ENCODE measurements around the gene PALLD.

Gene PALLD

DNA sequence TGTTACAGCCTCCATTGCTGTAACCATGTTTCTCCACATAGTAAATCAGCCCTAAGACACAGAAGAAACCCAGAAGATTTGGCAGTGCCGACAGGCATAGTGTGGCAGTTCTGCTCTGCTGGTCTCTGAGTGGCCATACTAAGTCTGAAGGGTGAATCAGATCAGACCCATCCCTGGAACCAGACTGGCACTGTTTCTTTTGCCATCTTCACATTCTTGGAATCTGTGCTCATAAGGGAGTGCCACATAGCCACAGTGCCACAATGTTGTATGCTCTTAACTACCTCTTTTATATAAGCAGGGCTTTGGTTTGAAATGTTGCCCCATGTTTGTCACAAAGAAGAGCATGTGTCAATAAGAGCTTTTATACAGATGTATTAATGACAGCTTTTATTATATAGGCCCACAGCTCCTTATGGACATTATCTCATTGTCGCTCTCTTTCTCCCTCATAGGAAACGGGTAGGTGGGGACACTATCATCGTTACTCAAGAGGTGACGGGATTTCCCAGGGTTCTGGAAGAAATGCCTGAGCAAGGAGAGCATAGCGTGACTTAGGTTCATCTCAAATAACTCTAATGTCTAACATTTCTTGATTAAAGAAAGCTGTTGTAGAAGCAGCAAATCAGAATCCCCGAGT is 385.0 kb downstream of the PALLD start:
- H3K27ac ChIP-seq, result peak overlapping the region in 7 of 21 experiments; percentile 6 to 67 (median 39)
- H3K4me3 ChIP-seq, result no peak overlapping the region

DNA sequence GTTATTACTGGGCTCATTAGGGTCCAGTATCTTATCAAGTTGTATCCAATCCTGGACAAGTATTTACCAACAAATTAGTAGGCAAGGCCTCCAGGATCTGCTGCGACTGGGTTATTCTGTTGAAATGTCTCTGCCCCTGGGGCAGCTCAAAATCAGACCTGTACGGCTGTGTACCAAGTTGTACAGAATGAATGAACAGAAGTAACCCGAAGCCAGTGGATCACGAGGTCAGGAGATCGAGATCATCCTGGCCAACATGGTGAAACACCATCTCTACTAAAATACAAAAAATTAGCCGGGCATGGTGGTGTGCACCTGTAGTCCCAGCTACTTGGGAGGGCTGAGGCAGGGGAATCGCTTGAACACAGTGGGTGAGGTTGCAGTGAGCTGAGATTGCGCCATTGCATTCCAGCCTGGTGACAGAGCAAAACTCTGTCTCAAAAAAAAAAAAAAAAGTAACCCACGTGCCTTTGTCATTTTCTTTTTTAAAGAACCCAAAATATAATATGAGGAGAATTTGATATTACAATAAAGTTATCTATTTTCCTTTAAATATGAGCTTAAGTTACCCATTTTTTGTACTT is 385.9 kb downstream of the PALLD start:
- Histone ChIP-seq H3K27ac (peak overlapping the region in 1 of 21 experiments; percentile 46), H3K4me3 (no peak overlapping the region)

DNA sequence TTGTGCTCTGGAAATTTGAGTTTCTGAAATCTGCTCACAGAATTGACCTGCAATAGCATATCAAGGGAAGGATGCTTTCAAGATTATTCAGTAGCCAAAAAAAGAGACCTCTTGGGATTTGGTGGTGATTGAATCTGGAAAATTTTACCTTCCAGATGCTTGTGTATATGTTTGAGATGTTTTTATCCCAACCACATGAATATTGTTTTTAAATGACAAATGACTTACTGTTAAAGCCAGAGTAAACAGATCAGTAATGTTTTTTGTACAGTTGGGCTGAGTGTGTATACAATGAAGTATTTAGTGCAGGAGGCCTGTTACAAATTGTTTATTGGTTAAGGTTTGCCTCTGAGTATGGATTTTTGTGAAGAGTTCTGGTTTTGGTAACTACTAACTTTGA is 386.7 kb downstream of the PALLD start:
- H3K4me3 ChIP-seq, result no peak overlapping the region
- H3K27ac ChIP-seq, result peak overlapping the region in 2 of 21 experiments; percentile 15 to 43

DNA sequence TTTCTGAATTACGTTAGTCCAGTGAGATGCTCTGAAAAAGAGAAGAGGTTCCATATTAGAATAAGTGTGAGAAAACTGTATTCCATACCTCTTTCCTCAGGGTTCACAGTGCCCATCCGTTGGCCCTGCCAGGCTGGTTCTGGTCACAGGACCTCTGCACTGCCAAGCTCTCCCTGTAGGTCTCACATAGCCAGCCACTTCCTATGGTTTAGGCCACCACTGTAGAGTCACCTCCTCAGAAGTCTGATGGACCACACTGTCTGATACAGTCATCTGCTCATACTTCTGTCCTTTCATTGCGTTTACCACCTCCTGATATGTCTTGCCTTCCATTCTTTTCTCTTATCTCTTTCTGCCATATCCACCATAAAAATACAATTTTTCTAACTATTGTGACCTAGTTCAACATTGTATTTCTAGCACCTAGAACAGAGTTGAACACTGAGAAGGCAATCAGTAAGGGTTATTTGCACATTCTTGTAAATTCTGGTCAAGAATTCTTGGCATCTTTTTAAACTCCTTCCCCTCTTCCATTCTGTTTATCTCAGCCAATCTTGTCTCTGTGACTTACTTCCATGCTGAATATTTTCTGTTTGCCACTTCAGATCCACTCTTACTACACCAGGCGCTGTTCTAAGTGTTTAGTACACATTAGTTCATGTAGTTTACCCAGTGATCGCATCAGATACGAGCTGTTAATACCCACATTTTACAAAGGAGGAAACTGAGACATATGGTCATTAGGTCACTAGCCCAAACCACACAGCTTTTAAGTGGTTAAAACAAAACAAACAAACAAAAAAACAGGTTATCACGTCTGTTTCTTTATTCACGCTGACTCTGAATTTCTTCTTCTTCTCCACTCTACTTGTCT is 387.6 kb downstream of the PALLD start:
- Histone ChIP-seq H3K27ac (peak overlapping the region in 1 of 21 experiments; percentile 12), H3K4me3 (no peak overlapping the region)

DNA sequence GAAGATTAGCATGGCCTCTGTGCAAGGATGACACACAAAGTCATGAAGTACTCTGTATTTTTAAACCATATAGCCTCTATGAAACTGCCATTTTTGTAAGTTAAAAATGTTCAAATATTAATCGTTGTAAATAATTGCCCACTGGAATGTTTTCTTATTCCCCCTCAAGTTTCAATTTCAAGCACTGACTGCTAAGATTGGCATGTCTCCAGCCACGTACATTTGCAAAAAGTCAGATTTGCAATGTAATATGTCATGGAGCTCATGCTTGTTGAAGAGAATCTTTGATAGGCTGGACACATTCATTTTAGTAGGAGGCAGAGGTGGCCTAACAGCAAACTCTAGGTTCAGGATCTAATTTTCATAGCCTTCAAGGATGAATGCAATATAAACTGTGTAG is 388.5 kb downstream of the PALLD start:
- Histone ChIP-seq H3K27ac (no peak overlapping the region), H3K4me3 (no peak overlapping the region)

DNA sequence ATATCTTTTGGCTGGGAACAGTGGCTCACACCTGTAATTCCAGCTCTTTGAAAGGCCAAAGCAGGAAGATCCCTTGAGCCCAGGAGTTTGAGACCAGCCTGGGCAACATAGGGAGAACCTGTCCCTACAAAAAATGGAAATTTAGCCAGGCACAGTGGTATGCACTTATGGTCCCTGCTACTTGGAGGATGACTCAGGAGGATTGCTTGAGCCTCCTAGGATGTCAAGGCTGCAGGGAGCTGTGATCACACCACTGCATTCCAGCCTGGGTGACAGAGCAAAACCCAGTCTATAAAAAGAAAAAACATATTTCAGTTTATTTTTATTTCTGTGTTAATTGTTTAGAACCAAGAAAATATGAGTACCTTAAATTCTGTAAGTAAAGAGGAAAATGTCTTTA is 389.5 kb downstream of the PALLD start:
- Histone ChIP-seq H3K4me3 (no peak overlapping the region), H3K27ac (no peak overlapping the region)

DNA sequence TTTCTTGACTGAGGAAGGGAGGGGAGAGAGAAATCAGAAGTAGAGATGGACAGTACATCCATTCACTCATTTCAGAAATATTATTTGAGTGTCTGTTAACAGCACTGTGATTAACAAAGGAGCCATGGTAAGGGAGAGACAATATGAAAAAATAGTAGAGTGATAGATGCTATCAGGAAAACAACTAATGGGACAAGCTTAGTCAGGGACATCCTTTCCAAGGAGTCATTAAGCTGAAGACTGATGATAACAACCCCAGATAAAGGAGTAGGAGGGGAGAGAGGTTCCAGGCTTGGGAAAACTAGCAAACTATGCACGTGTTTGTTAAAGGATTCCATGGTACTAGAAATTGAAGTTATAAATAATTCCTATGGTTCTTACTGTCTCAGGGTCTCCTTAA is 391.0 kb downstream of the PALLD start:
- no peak overlapping the region for H3K4me3 ChIP-seq
- H3K27ac ChIP-seq, result no peak overlapping the region

DNA sequence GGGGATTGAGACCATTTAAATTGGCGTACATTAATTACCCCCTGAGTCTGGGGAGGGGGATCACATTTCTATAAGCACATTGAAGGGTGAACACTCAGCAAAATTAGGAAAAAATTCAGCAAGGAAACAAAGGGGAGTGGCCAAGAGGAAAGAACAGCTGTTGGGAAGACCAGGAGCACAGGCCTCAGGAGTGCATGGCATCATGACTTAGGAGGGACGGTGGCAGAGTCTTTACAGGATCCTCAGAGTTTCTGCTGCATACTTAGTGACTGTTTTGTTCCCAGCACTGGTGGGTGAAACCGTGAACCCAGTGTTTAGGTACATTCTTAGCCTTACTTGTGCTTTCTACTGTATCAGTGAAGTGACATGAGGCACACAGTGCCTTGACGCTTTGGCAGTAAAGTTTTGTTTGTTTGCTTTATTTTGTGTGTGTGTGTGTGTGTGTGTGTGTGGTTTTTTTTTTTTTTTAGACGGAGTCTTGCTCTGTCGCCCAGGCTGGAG is 391.9 kb downstream of the PALLD start:
- H3K4me3 ChIP-seq, result no peak overlapping the region
- H3K27ac ChIP-seq, result no peak overlapping the region

DNA sequence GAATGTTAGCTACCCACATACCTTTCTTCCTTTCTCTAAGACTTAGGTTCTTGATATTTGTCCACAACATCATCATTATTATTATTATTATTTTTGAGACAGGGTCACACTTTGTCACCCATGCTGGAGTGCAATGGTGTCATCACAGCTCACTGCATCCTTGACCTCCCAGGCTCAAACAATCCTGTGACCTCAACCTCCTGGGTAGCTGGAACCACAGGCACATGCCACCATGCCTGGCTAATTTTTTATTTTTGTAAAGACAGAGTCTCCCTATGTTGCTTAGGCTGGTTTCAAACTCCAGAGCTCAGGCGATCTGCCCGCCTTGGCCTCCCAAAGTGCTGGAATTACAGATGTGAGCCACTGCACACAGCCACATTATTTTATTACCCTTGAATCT is 394.2 kb downstream of the PALLD start:
- Histone ChIP-seq H3K27ac (peak overlapping the region in 3 of 21 experiments; percentile 42 to 57 (median 49)), H3K4me3 (no peak overlapping the region)

DNA sequence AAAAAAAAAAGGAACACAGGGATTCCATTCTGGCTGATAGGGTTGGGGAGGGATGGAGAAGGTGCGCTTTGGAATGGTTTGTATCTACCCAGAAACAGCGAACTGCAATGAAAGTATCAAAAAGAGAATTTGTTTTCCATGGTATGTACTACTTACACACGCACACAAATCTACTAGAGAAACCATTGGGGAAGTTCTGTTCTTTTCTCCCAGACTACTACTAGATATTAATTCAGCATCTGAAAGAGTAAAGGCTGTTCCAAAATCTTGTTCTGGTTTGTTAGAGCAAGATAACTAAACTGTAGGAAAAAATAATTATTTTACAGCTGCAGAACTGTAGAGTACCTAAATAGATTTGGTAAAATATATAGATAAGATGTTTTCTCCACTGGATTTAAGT is 394.8 kb downstream of the PALLD start:
- H3K4me3 ChIP-seq, result no peak overlapping the region
- H3K27ac ChIP-seq, result peak overlapping the region in 4 of 21 experiments; percentile 49 to 64 (median 60)

DNA sequence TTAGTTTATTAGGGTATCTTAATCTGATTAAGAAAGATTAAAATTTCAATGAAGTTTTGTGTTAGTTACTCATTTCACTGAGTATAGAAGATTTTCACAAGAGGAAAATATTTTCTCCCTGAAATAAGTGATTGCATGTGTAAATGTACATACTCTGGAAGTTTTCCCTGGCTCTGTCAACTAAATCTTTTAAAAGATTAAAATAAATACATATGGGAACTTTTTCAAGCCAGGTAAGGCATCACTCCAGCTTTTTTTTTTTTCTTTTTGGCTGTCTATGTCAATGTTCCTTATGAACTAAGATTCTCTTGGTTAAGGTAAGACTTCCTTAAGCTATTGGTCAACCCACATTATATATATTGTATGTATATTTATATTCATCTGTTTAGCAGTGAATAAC is 395.6 kb downstream of the PALLD start:
- Histone ChIP-seq H3K27ac (peak overlapping the region in 7 of 21 experiments; percentile 9 to 64 (median 47)), H3K4me3 (no peak overlapping the region)

DNA sequence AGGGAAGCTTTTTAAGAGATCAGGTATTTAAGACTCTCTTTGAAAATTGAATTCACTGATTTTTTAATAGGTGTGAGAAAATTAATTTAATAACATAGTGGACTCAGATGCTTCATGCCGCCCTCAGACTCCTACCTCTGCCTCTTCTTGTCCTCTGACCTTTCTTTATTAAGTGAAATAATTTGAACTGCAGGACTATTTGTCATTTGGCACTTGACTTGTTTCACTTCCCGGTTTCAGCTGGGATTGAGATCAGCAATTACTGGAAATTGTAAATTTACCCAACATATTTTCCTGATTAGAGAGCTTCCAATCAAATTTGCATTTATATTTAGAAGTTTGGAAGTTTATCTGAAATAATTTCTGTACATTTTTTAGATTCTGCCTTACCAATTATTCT is 396.4 kb downstream of the PALLD start:
- no peak overlapping the region for H3K4me3 ChIP-seq
- H3K27ac ChIP-seq, result peak overlapping the region in 6 of 21 experiments; percentile 11 to 74 (median 62)

DNA sequence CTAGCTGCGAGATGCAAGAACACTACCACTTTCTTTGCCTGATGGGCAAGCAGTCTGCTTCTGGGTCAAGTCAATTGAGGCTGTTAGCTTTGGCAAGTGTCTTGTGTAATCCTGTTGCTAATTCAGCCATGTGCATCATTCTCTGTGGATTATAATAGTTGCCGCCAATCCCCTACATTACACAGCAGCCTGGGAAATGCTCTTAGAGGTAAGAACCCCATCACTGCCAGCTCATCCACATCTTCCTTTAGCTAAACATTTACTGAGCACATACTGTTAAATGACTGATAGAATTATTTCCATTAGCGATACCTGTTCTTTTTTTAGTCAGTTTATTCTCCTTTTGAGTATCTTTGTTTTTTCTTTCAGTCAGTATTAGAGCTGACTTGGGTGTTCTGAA is 397.0 kb downstream of the PALLD start:
- Histone ChIP-seq H3K27ac (peak overlapping the region in 6 of 21 experiments; percentile 7 to 74 (median 56)), H3K4me3 (no peak overlapping the region)

DNA sequence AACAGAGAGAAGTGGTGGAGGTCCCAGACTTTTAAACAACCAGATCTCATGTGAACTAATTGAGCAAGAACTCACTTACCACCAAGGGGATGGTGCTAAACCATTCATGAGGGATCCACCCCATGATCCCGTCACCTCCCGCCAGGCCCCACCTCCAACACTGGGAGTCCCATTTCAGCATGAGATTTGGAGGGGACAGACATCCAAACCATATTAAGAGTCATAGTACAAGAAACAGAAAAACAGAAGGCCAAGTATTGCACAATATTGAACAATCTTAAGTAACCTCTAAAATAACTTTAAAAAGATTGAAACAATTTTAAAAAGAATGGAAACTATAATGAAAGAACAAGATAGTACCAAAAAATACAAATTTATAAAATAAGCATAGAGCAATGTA is 403.2 kb downstream of the PALLD start:
- no peak overlapping the region for H3K4me3 ChIP-seq
- no peak overlapping the region for H3K27ac ChIP-seq

DNA sequence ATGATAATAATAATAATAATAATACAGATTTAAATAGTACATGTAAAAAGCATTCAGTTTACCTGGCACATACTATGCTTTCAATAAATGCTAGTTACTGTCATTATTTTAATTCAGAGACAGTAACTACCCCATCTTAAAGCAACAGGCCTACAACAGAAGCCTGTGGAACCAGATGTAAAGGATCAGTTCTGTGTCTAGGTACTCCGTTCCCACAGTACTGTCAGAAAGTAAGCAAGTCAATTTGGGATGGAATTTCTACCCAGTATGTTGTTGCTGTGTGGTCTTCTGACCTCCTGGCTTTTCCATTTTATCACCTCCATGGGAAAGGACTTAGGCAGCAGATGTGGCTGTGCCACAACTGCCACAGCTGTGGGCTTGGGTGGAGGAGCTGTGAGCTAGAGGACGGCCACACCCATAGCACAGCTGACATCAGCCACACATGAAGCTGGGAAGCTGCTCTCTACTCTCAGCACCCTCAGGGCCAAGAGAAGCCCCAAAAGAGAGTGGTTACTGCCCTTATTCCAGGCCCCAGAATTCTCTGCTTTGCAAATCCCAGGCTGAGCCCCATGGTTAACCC is 410.4 kb downstream of the PALLD start:
- Histone ChIP-seq H3K4me3 (no peak overlapping the region), H3K27ac (peak overlapping the region in 7 of 21 experiments; percentile 1 to 70 (median 49))

DNA sequence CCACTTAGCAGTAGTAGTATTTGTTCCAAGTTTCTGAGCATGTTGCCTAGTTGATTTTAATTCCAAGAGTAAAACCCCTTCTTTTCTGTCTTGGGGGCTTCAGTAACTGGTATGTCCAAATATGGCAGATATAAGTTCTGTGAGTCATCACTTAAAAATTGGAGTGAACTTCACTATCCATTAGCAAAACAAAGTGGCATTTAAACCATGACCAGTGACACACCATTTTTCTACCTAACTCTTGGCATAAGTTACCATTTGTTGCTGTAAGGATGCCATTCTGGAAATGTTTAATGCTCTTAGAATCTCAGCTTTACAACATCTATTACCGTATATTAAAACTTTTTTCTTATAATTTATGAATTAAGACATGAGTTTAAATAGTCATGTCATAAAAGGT is 411.2 kb downstream of the PALLD start:
- no peak overlapping the region for H3K4me3 ChIP-seq
- peak overlapping the region in 6 of 21 experiments; percentile 1 to 70 (median 48) for H3K27ac ChIP-seq

DNA sequence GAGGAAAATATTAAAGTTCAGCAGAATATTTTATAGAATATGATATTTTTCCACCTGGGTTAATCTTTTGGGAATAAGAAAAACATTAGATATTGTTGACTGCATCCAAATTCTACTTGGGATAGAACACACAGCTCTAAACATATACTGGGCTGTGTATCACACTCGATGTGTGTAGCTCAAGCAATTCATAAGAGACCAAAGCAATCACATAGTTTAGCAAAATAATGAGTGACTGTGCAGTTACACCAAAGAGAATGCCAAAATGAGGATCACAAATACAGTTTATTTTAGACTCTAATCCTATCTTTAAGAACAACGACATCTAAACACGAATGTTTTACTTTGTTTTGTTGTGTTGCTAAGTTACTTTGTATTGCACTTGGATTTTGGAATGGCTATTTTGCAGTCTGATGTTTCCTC is 412.0 kb downstream of the PALLD start:
- no peak overlapping the region for H3K4me3 ChIP-seq
- H3K27ac ChIP-seq, result peak overlapping the region in 5 of 21 experiments; percentile 1 to 46 (median 33)

DNA sequence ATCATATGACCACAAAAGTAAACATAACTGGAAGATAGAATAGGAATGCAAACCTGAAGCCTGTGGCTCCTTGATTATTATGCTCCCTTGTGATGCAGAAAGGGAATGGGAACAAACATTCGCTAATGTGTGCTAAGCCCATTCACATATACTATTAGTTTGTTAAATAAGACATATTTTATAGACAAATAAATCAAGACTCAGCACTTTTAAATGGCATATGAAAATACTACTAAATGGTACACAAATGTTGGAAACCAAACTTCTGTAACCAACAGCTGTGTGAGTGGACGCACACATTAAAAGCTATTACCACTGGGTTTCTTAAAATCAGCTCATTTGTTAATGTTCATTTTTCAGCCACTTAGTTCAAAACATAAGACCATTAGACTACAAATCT is 417.2 kb downstream of the PALLD start:
- Histone ChIP-seq H3K27ac (no peak overlapping the region), H3K4me3 (no peak overlapping the region)

DNA sequence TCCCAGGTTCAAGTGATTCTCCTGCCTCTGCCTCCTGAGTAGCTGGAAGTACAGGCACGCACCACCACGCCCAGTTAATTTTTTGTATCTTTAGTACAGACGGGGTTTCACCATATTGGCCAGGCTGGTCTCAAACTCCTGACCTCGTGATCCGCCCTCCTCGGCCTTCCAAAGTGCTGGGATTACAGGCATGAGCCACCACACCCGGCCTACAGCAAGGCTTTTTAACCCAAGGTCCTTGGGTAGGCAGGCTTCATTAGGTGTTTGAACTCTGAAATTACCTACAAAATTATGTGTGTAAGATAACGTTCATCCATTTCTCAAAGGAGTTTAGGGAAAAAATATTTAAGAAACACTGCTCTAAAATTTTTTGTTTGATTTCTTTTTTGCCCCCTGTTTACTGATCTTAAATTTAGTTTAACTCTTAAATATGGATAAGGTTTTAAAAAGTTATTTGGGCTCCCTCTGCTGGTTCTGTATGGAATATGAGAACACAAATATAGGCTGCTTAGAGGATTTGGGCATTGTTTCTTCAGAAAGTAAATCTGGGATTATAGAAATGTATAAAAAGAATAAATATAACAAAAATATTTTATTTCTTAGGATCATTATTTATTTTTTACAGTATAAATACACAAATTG is 420.4 kb downstream of the PALLD start:
- peak overlapping the region in 2 of 21 experiments; percentile 7 to 60 for H3K27ac ChIP-seq

More for the DNA sequence above, 420.4 kb downstream of the PALLD start:
- no peak overlapping the region for H3K4me3 ChIP-seq
